OCI-LY1 (cell line): ENCODE results near the gene LHFPL2.

Experiments used
- CTCF ChIP-seq: fragments of 200-600 bp; sonication (generic), shearing (Covaris generic); IDR thresholded peaks from 2 replicates; pipeline ENCODE4 v1.5.1; 2017; ENCODE audit warnings: mild to moderate bottlenecking, antibody characterized with exemption, low read length, moderate library complexity, mixed read lengths
- EZH2 ChIP-seq: fragments of 200-600 bp; sonication (generic), shearing (Covaris generic); IDR thresholded peaks from 2 replicates; pipeline ENCODE4 v1.8.0; 2017; ENCODE audit warnings: borderline replicate concordance, mixed run types, mild to moderate bottlenecking, antibody characterized with exemption, low read length, moderate library complexity, mixed read lengths

GRCh38 chr5:78600687-78601414 lies 47.7 kb downstream of the LHFPL2 start:
- TF ChIP-seq CTCF (no peak), EZH2 (no peak)
